Psoas muscle (tissue), 8 donors: Measurements from ENCODE around the gene CFAP58. TPM values are rescaled to one million over a fixed set of nuclear protein-coding genes. Genes with fewer than 3 reads are reported as not detected.

Experiments used
- ATAC-seq, 4 donors: fragments of 200-7000 bp; cut with Tn5 transposase; one replicate each; pipeline ENCODE4 v1.9.1; 2020; ENCODE audit warnings: moderate library complexity in 3 of 4, mild to moderate bottlenecking in 2 of 4
- DNase-seq, 2 donors: peaks; one replicate each; pipeline ENCODE4 v3.0.0-alpha.2; 2020
- H3K27ac ChIP-seq: fragments of 200-600 bp; one replicate; pipeline ENCODE4 v1.8.0; 2022
- H3K27me3 ChIP-seq, 3 donors: fragments of 200-600 bp in 1 of 3; one replicate each; pipeline versions ENCODE4 v1.6.1 to v1.8.0; 2013 to 2022; ENCODE audit warnings: low read length in 2 of 3, mild to moderate bottlenecking in 2 of 3, moderate library complexity in 1 of 3; ENCODE audit not compliant: insufficient read depth in 3 of 3
- H3K36me3 ChIP-seq, 2 donors: fragments of 200-600 bp in 1 of 2; one replicate each; pipeline versions ENCODE4 v1.6.1 to v1.8.0; 2013 to 2022; ENCODE audit warnings: low read depth in 1 of 2, mild to moderate bottlenecking in 1 of 2, moderate library complexity in 1 of 2; ENCODE audit not compliant: insufficient read depth in 1 of 2
- H3K4me1 ChIP-seq: fragments of 200-600 bp; one replicate; pipeline ENCODE4 v1.8.0; 2022
- H3K4me3 ChIP-seq: fragments of 200-600 bp; one replicate; pipeline ENCODE4 v1.8.0; 2022; ENCODE audit warnings: mild to moderate bottlenecking
- H3K9me3 ChIP-seq: fragments of 200-600 bp; one replicate; pipeline ENCODE4 v1.8.0; 2022
- WGBS, 3 donors: extraction: QIAGEN DNeasy Blood & Tissue Kit; methylation state at CpG; one replicate each; pipeline versions ENCODE4 v1.1.6 to v1.1.7; 2013; 5-methylcytosine and 5-hydroxymethylcytosine counted together
- intact Hi-C, 2 donors: fragments of 100-400 bp; cut with DNase I; formaldehyde crosslinking; loops; one replicate each; pipeline versions ENCODE4 v1.11.0 to v1.14.2; 2022
- polyA plus RNA-seq, 3 donors: library from polyadenylated mRNA; stranded (reverse); fragments of 200-250 nt; gene quantifications; one replicate each; pipeline ENCODE4 v1.2.3, GENCODE V29; 2013
- total RNA-seq, 4 donors: library from RNA; stranded (reverse); fragmentation: NEBNext Ultra II Directional in 2 of 4; extraction: Animal tissue kit (Norgen Biotek cat#: 25700) in 2 of 4; gene quantifications; one replicate each; pipeline versions ENCODE4 v1.2.1 to v1.2.4, GENCODE V29; 2021 to 2023
- TF ChIP-seq, protein P1 (sequence below): fragments of 200-600 bp; IDR thresholded peaks from one replicate; pipeline ENCODE4 v1.8.0; 2022; ENCODE audit warnings: antibody characterized with exemption
- donor health status: healthy with polysubstance abuse.
- donor health status: DM: no; HTN: no; CAD: no; lungs with moderate emphysema.
- donor health status: Bipolar disorder and iron deficiency.
- donor health status: healthy.
- donor health status: DM: yes; HTN: yes; CAD: no.
- donor health status: DM: no; HTN: no; CAD: no.
- donor health status: DM: no; HTN: no; CAD: no.
- donor health status: DM: yes; HTN: yes; CAD: no.

The CFAP58 gene
- total and polyA plus RNA-seq, 7 donors = 0.04 to 1.4 (median 0.44) TPM

DNA sequence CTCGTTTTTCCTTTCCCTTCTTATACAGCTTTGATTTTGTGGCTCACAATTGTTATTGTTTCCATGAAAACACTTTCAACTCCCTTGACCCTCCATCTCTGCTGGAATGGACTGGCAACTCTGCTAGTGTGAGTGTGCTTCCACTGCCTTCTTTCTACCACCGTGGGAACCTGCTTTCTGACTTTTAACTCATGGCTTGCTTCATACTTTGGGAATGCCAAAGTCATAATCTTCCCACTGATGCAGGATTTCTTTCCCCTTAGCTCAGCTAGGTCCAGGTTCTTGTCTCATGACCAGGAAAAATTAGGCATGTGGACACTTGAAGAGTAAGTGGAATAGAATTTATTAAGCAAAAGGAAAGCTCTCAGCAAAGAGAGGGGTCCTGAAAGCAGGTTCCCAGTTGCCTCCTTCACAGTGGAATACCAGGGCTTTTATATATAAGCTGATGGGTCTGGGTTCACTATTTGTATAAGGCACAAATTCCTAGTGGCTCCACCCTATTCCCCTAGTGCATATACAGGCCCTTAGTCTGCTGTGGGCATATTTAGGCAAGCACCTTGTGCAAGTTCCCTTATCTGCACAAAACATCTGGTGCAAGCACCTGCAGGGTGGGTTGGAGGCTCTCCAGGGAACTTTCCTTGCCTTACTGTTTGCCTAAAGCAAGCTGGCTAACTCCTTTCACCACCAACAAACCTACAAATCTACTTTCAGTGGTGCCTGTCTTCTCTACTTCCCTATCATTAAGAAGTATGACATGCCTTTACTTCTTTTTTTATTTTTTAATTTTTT, 119.5 kb downstream of the CFAP58 start:
- TF ChIP-seq, protein P1, sequence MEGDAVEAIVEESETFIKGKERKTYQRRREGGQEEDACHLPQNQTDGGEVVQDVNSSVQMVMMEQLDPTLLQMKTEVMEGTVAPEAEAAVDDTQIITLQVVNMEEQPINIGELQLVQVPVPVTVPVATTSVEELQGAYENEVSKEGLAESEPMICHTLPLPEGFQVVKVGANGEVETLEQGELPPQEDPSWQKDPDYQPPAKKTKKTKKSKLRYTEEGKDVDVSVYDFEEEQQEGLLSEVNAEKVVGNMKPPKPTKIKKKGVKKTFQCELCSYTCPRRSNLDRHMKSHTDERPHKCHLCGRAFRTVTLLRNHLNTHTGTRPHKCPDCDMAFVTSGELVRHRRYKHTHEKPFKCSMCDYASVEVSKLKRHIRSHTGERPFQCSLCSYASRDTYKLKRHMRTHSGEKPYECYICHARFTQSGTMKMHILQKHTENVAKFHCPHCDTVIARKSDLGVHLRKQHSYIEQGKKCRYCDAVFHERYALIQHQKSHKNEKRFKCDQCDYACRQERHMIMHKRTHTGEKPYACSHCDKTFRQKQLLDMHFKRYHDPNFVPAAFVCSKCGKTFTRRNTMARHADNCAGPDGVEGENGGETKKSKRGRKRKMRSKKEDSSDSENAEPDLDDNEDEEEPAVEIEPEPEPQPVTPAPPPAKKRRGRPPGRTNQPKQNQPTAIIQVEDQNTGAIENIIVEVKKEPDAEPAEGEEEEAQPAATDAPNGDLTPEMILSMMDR = no peak
- ATAC-seq = no peak
- H3K27me3 ChIP-seq = no peaks in the 10 kb centered on the region
- H3K4me3 ChIP-seq = no peak overlapping the region
- H3K27ac ChIP-seq = no peak overlapping the region
- DNase-seq = no peak
- H3K36me3 ChIP-seq = no peaks in the 10 kb centered on the region
- H3K4me1 ChIP-seq = no peaks in the 10 kb centered on the region
- intact Hi-C loops = no loop called here
- H3K9me3 ChIP-seq = no peaks in the 10 kb centered on the region
- WGBS, 3 donors = 36 to 53% (median 39%) methylated on average over 2 of the region's 2 CpGs

DNA sequence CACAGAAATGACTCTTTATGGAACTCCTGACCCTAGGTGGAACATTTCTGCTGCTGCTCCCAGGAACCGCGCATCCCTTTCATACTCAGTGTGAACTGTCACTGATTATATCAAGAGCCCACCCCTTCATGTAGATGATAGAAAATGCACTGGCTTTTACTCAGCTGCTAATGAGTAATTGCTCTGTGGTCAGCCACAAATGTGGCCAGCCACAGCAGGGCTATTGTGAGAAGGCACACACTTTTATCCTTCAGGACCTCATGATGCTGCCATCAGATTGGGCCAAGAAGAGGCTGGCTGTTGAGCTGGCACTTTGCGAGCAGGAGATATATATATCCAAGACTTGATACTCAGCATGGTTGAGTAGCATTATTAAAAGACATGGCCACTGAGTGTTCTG, 124.7 kb downstream of the CFAP58 start:
- intact Hi-C loops = no loop called here
- ATAC-seq = no peak
- Histone ChIP-seq H3K9me3 (no peaks in the 10 kb centered on the region), H3K4me1 (no peaks in the 10 kb centered on the region), H3K27ac (no peak overlapping the region), H3K36me3 (no peaks in the 10 kb centered on the region), H3K27me3 (peaks cover 0 to 1% (median 0%) of the 10 kb centered on the region in 3 donors), H3K4me3 (no peak overlapping the region)
- TF ChIP-seq, protein P1 = no peak
- no peak for DNase-seq
- 91 to 99% (median 92%) methylated on average over 3 of the region's 3 CpGs for WGBS, 3 donors

DNA sequence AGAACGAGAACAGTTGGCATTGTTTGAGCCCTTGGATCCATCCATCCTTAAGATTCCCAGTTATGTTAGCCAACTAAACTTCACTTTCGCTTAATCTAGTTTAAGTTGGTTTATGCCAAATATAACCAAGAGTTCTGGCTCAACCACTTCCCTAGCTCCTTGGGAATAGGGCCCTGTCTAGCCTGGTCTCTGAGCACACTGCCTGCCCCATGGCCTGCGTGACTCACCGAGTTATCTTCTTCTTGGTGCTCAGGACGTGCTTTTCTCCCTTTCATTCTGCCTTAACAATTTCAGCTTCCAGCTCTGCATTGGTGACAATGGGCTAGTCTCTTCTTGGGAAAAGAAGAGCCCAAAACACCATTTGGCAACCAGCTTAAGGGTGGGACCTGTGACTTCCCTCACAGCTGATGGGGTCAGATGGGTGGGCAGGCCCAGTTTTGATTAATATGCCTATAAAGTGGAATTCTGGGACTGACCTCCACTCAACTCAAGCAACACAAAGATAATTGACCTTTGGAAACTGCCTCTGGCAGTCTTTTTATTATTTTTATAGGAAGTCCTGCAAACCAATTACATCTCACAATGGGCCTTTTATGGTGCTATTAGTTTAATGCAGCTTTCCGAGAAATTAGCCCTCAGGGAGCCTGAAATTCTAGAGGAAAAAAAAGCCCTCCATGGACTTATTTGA, 126.4 kb downstream of the CFAP58 start:
- H3K27me3 ChIP-seq = peaks cover 0 to 6% (median 0%) of the 10 kb centered on the region in 3 donors
- no peak overlapping the region for H3K27ac ChIP-seq
- no peaks in the 10 kb centered on the region for H3K36me3 ChIP-seq
- intact Hi-C loops = no loop called here
- no peak overlapping the region for H3K4me3 ChIP-seq
- TF ChIP-seq, protein P1 = no peak
- H3K4me1 ChIP-seq = no peaks in the 10 kb centered on the region
- ATAC-seq = no peak
- H3K9me3 ChIP-seq = no peaks in the 10 kb centered on the region
- 54 to 68% (median 63%) methylated on average over 6 of the region's 6 CpGs for WGBS, 3 donors
- DNase-seq = no peak

DNA sequence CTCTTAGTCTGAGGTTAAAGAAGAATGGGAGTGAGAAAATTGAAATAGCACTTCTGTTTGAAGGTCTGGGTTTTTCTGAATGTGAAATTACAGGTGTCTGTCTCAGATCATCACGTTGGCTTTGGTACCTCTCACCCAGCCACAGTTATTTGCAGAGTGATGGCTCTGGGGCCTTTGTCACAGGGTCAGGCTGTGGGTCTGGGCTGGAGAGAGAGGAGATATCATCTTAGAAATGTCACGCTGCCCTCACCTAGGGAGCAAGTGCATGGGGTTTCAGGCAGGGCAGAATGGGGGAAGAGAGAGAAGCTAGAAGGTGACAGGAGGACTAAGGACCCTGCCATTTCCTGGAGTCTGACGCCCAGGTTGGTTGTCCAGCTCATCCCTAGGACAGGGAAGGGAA, 127.2 kb downstream of the CFAP58 start:
- Histone ChIP-seq H3K4me3 (no peak overlapping the region), H3K9me3 (no peaks in the 10 kb centered on the region), H3K27me3 (peaks cover 0 to 6% (median 0%) of the 10 kb centered on the region in 3 donors), H3K27ac (no peak overlapping the region), H3K4me1 (no peaks in the 10 kb centered on the region), H3K36me3 (no peaks in the 10 kb centered on the region)
- 67 to 82% (median 75%) methylated on average over 3 of the region's 3 CpGs for WGBS, 3 donors
- TF ChIP-seq, protein P1 = no peak
- intact Hi-C loops = no loop called here
- no peak for ATAC-seq
- no peak for DNase-seq
